Left cardiac atrium (tissue), 4 donors: ENCODE measurements around the gene DERA. TPM values are rescaled to one million over a fixed set of nuclear protein-coding genes. Genes with fewer than 3 reads are reported as not detected.
"Not testable (repeated sequence)": the region's sequence is repeated elsewhere in the genome, so short reads cannot be mapped to it uniquely, and the experiment has no call there.

Experiments
- ATAC-seq, 2 donors: fragments of 200-7000 bp; cut with Tn5 transposase; one replicate each; pipeline ENCODE4 v1.9.1; 2020; ENCODE audit warnings: mild to moderate bottlenecking in 2 of 2, moderate library complexity in 2 of 2
- DNase-seq: peaks from one replicate; pipeline ENCODE4 v3.0.0-alpha.2; 2020
- intact Hi-C, 2 donors: fragments of 100-400 bp; cut with DNase I; formaldehyde crosslinking; loops; one replicate each; pipeline versions ENCODE4 v1.14.1 to v1.15.1; 2022 to 2023
- long read RNA-seq: library from polyadenylated mRNA; unstranded; transcript quantifications from one replicate; pipeline ENCODE4 v2.0.0, GENCODE V29; 2021
- total RNA-seq, 2 donors: library from RNA; stranded (reverse); fragmentation: NEBNext Ultra II Directional; extraction: Animal tissue kit (Norgen Biotek cat#: 25700); gene quantifications; one replicate each; pipeline ENCODE4 v1.2.1, GENCODE V29; 2021
- donor health status: DM: no; HTN: yes; CAD: no.
- donor health status: DM: no; HTN: yes; CAD: no; lungs with severe emphysema.
- donor health status: DM: yes; HTN: yes; CAD: no.
- donor health status: Dilated cardiomyopathy.

Gene DERA
- 10 to 100 TPM; 15.7 to 21.0 TPM for total RNA-seq
- long read RNA-seq, transcript DERA-201 (9 exons, 1,705 nt) = major isoform, 28 of 37 reads
- long read RNA-seq, transcript DERA-209 (8 exons, 854 nt) = minor isoform, 5 of 37 reads
- long read RNA-seq, partial matches to known transcripts = 0 of 37 reads
- long read RNA-seq, other reads (novel, unspliced or antisense) = 4 of 37 reads

DNA sequence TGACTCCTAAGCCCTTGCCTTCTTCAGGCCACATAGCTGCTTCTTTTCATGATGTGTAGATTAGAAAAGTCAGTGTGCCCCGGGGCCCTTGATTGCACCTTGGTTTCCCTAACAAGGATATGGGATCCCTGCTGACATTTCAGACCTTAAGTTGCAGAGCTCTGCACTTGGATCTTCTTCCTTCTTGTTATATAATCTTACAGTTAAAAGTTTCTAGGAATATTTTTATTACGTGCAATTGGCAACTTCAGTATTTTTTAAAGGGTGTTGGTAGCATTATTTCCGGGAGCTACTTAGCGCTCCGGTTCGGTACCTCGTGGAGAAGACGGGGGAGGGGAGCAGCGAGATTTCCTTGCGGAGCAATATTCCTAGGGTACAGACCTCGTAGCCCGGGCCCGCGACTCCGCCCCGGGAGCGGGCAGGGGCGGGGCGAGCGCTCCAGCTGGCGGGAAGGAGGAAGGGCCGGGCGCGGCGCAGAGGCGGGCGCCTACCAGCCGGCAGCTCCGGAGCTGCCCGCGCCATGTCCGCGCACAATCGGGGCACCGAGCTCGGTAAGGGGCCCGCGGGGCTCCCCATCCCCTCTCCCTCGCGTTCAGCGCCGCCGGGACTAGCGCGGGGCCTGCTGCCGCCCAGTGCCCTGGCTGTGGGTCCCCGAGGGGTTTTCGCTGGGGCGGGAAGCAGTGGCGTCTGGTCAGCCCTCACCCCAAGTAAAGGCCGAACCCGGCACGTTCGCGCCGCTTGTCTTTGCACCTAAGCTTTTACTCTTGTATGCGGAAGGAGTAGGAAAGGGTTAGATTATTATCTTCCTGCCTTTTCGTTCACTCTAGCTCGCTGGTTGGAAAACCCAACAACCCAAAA is at the start of gene DERA:
TSS of gene DERA (plus strand) at position 469 of the 858 bp plus-strand sequence. CDS start at position 521, 52 bp downstream.
- intact Hi-C loops = no loop called here
- ATAC-seq (peak; percentile 99), DNase-seq (peak; percentile 88)

DNA sequence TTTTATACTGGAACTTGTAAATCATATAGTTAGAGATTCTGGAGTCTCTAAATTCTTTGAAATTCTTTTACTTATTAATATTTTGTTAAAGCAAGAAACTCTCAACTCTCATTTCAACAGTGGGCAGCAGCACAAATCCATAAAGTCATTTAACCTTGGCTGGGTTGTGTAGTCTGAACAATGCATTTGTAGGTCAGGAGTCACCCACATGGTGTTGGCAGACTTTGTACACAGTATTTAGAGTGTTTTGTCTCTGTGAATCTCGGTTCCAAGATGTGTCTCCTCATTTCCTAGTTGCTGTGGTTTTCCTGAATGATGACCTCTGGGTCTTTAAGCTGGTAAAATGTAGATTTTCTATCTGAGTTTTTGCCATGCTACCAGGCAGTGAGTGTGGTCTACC is 49.7 kb upstream of the DERA start:
- no peak for ATAC-seq

GRCh38 chr12:15862840-15863239 is 48.3 kb upstream of the DERA start:
- intact Hi-C loops = loop anchor here in 1 of 2 donors (5.0 kb wide), 1 partner anchor 586 kb away; no protein-coding TSS in a partner anchor
- DNase-seq (no peak), ATAC-seq (no peak)

More for the DNA sequence above, 49.7 kb upstream of the DERA start:
- intact Hi-C loops = loop anchor here in 1 of 2 donors (5.0 kb wide), 1 partner anchor 584 kb away; no protein-coding TSS in a partner anchor
- DNase-seq = no peak

DNA sequence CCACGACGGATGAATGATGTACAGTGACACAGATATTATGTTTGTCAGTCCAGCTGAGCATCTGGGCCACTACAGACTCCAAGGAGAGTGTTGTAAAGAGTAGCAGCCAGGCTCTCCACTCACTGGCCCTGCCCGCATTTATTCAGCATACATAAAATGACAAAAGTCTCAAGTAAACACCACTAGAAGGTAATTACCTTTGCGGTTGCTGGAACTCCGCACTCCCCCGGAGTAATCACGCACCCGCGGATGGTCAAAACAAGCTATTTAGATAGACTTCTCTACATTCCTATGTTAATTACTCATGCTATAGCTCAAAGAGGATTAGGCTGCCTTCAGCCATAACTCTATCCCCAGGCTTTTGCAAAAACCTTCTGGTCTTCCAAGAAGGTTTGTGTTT is 47.8 kb upstream of the DERA start:
- DNase-seq (no peak), ATAC-seq (no peak)
- intact Hi-C loops = loop anchor here in 1 of 2 donors (5.0 kb wide), 1 partner anchor 586 kb away; no protein-coding TSS in a partner anchor

DNA sequence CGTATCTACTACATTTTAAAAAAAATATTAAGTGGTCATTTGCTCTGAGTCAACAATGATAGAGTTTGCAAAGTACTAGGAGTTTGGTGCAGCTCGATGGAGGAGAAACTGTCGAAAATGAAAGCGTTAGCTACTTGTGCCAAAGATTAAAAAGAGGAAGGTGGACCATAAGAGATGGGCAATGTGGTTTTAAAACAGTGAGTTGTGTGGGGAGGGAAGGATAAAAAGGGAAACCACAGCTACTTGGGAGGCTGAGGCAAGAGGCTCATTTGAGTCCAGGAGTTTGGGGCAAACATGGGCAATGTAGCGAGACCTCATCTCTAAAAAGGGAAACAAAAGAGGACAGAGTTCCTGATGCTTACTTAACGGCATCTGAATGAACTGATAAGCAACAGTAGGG is 47.1 kb upstream of the DERA start:
- ATAC-seq = peak in 1 of 2 donors; percentile 42
- no peak for DNase-seq
- intact Hi-C loops = loop anchor here in 1 of 2 donors (5.0 kb wide), 1 partner anchor 587 kb away; no protein-coding TSS in a partner anchor

DNA sequence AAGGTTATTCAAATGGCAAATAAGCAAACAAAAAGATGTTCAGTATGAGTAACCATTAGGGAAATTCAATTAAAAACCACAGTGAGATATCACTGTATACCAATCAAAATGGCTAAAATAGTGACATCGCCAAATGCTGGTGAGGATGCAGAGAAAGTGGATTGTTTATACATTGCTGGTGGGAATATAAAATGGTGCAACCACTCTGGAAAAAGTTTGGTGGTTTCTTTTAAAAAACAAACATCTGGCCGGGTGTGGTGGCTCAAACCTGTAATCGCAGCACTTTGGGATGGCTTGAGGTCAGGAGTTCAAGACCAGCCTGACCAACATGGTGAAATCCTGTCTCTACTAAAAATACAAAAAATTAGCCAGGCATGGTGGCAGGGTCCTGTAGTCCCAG is 42.9 kb upstream of the DERA start:
- ATAC-seq = no peak
- intact Hi-C loops = no loop called here
- no peak for DNase-seq

DNA sequence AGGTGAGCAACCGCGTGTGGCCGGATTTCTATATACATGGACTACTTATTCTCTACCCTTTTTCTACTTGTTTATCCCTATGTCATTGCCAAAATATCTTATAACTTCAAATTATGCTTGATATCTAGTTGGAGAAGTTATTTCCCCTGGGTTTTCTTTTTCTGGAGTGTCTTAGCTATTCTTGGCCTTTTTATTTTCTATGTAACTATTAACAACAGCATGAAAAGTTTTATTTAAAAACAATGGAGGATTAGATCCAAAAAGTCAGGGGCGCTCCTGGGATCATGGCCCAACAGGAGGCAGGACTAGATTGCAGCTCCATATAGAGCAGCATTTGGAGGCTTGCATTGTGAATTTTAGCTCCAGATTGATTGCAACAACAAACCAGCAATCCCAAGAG is 37.6 kb upstream of the DERA start:
- DNase-seq = no peak
- intact Hi-C loops = no loop called here

GRCh38 chr12:15874556-15875145 is 36.5 kb upstream of the DERA start:
- ATAC-seq, intact Hi-C loops: not testable (repeated sequence)

More for the DNA sequence above, 37.6 kb upstream of the DERA start:
- no peak for ATAC-seq

GRCh38 chr12:15875863-15876262 is 35.3 kb upstream of the DERA start:
- DNase-seq = no peak
- intact Hi-C loops = no loop called here
- no peak for ATAC-seq

More at GRCh38 chr12:15874556-15875145, 36.5 kb upstream of the DERA start:
- DNase-seq = not testable (repeated sequence)

DNA sequence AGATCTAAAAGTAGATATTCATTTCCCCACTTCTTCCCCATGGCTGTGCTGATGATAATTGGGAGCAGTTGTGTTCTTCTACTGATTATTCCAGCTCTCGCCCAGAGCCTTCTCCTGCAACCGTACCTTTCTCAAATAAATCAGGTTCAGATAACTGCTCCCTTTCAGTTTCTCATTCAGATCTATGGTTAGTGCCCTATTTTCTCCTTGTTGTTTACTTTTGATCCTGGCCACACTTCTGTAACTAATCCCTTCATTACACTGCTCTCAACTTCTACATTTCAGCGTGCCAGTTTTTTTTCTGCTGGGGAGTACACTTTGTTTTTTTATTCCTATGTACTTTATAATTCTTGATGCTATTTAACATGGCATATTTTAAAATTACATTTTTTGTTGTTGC is 31.7 kb upstream of the DERA start:
- DNase-seq (no peak), ATAC-seq (no peak)
- intact Hi-C loops = no loop called here

DNA sequence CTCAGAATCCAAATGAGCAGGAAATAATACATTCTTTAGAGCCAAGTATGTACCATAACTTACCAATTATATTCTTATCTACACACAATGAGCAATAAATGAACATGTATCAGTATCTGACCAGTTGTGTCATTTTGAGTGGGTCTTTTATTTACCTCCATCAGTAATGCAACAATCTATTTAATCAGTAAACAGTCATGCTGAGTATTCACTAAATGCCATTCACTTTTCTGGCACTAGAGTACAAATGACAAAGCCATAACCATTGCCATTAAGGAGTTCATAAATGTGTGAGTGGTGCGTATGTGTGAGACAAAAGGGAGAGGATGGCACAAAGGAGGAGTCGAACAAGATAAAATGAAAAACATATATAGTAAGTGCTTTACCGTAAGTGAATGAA is 30.4 kb upstream of the DERA start:
- intact Hi-C loops = no loop called here
- no peak for DNase-seq
- ATAC-seq = no peak

GRCh38 chr12:15882118-15882971 is 28.8 kb upstream of the DERA start, which contains the start of gene STRAP:
Gene STRAP (plus strand): TSS chr12:15882387. CDS start chr12:15882708, 321 bp downstream.
- peak; percentile 97 to 98 for ATAC-seq

DNA sequence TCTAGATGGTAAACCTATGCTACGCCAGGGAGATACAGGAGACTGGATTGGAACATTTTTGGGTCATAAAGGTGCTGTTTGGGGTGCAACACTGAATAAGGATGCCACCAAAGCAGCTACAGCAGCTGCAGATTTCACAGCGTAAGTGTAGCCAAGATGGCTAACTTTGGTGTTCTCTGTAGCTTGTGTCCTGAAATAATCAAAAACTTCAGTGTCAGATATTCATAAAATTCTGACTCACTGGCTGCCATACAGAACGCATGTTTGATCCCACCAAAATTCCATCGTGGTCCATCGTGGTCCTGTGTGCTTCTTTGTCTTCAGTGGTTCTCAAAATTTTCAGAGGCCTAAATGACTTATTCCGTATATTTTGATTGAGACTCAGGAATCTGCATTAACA is 27.6 kb upstream of the DERA start:
- ATAC-seq (no peak), DNase-seq (no peak)
- intact Hi-C loops = no loop called here

More at GRCh38 chr12:15882118-15882971, 28.8 kb upstream of the DERA start, which contains the start of gene STRAP:
- DNase-seq = peak; percentile 96
- intact Hi-C loops = no loop called here

- ATAC-seq = no peak
- no peak for DNase-seq
- intact Hi-C loops = no loop called here
Measured at GRCh38 chr12:15886372-15887042, 24.6 kb upstream of the DERA start.

DNA sequence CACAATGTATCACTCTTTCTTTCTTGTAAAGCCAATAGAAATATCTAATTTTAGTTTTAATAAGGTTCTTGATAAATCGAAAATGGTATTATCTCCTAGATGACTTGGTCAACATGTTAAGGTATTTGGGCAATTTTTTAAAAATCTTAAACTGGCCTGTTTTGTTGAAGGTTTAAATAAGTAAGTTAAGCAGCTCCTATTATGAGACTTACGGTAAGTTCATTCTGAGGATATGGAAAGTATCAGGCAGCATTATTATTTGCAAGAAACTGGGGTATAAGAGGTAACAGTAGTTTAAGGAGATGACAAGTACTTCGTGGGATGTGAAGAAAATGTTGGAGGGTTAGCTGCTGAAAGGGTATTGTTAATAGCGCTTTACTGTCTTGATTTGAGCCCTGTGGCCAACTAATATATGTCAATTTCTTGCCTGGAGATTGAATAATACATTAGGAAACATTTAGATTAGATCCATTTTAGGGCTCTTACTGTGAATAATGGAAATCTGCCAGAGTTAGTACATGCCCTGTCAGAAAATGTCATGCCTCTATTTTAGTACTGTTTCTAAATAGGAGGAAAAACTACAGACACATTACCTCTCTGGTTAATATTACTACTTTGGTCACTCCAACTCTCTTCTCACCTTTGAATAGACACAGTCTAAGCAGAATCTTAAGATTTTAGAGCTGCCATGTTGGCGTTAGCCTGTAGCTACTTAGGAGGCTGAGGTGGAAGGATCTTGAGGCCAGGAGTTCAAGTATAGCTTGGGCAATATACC is 23.9 kb upstream of the DERA start:
- no peak for DNase-seq
- intact Hi-C loops = no loop called here
- no peak for ATAC-seq

DNA sequence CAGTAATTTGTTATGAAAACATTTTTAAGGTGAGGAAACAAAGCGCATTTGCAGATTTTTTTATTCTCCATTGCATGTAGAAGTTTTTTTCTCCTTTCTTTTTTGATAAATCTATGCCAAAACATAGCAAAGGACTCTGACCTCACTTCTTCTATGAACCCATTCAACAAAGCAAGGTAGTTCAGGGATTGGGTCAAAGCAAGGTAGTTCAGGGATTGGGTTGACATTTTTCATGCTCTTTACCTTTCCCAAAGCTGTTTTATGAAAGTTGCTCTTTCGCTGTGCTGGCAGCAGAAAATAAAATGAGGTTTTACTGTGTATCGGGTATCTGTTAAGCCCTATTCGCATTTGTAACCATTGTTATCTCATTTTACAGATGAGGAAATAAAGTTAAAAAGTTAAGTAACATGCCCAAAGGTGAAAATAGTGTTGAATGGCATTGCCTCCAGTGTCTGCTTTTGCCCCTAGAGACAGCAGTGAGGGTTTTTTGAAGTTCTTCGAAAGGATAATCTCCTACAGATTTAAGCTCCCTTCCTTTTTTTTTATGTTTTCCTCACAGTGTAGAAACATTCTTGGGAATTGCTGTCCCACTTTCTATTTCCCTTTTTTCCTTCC is 18.4 kb upstream of the DERA start:
- ATAC-seq = no peak
- no peak for DNase-seq
- intact Hi-C loops = no loop called here

DNA sequence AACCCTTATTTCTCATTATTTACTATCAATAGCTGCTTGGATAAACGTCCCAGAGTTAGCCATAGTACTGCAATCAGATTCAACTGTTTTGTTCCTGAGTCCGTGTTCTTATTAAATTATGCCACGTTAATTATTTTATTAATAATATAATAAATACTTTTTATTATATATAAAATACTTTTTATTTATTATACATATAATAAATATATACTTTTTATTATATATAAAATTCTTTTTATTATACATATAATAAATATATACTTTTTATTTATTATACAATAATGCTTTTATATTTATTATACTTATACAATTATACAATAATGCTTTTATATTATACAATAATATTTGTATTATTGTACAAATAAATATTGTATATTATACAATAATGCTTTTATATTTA is 17.9 kb upstream of the DERA start:
- ATAC-seq (no peak), DNase-seq (no peak)
- intact Hi-C loops = no loop called here
